Ovary (tissue), 3 donors: Measurements from ENCODE around the gene RMC1.

Source experiments
- EP300 ChIP-seq: sonication (generic); formaldehyde crosslinking; IDR thresholded peaks from one replicate; pipeline ENCODE4 v1.6.1; 2017; ENCODE audit warnings: antibody characterized with exemption
- POLR2A ChIP-seq: fragments of 450-650 bp; IDR thresholded peaks from one replicate; pipeline ENCODE4 v1.6.1; 2017; ENCODE audit warnings: antibody characterized with exemption, mild to moderate bottlenecking, moderate library complexity
- TF ChIP-seq, protein P1 (sequence below), 3 donors: fragments of 450-650 bp in 2 of 3; fragments of 200-600 bp in 1 of 3; IDR thresholded peaks; one replicate each; pipeline versions ENCODE4 v1.5.1 to v1.8.0; 2016 to 2022; ENCODE audit warnings: antibody characterized with exemption in 3 of 3, mild to moderate bottlenecking in 1 of 3
- donor health status: DM: no; HTN: no; CAD: no.

DNA sequence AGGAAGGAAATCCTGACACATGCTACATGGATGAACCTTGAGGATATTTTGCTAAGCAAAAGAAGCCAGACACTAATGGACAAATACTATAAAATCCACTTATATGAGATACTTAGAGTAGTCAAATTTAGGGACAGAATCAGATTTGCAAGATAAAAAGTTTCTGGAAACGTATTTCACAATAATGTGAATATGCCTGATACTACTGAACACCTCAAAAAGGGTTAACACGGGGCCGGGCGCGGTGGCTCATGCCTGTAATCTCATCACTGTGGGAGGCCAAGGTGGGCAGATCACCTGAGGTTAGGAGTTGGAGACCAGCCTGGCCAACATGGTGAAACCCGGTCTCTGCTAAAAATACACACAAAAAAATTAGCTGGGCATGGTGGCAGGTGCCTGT, 1.7 kb upstream of the RMC1 start:
- TF ChIP-seq EP300 (no peak), POLR2A (no peak)
- TF ChIP-seq, protein P1, sequence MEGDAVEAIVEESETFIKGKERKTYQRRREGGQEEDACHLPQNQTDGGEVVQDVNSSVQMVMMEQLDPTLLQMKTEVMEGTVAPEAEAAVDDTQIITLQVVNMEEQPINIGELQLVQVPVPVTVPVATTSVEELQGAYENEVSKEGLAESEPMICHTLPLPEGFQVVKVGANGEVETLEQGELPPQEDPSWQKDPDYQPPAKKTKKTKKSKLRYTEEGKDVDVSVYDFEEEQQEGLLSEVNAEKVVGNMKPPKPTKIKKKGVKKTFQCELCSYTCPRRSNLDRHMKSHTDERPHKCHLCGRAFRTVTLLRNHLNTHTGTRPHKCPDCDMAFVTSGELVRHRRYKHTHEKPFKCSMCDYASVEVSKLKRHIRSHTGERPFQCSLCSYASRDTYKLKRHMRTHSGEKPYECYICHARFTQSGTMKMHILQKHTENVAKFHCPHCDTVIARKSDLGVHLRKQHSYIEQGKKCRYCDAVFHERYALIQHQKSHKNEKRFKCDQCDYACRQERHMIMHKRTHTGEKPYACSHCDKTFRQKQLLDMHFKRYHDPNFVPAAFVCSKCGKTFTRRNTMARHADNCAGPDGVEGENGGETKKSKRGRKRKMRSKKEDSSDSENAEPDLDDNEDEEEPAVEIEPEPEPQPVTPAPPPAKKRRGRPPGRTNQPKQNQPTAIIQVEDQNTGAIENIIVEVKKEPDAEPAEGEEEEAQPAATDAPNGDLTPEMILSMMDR (IDR thresholded peaks at IDR 0.05), result no peak
